Kidney epithelial cell (primary cell): ENCODE measurements around the gene PDE10A. TPM values are rescaled to one million over a fixed set of nuclear protein-coding genes. Genes with fewer than 3 reads are reported as not detected.

ENCODE experiments used
- DNase-seq: peaks from one replicate; pipeline ENCODE4 v3.0.0-alpha.2; 2010; ENCODE audit warnings: low read depth
- H3K27me3 ChIP-seq: 2 replicates; pipeline ENCODE4 v1.6.0; 2011; ENCODE audit warnings: low read length; ENCODE audit not compliant: control insufficient read depth, insufficient read depth
- H3K36me3 ChIP-seq: 2 replicates; pipeline ENCODE4 v1.5.1; 2011; ENCODE audit warnings: low read length; ENCODE audit not compliant: control insufficient read depth, insufficient read depth
- H3K4me3 ChIP-seq: 2 replicates; pipeline ENCODE4 v1.5.1; 2011; ENCODE audit warnings: low read depth, mild to moderate bottlenecking, control low read depth, low read length
- CTCF ChIP-seq: IDR thresholded peaks from 2 replicates; pipeline ENCODE4 v1.5.1; 2011; ENCODE audit warnings: mild to moderate bottlenecking, moderate library complexity, low read length, control low read depth, inconsistent platforms; ENCODE audit not compliant: insufficient read depth, poor library complexity, severe bottlenecking
- total RNA-seq: library from RNA; depleted of rRNA; stranded (reverse); fragments of >200 nt; gene quantifications from 2 replicates; pipeline ENCODE4 v1.2.3, GENCODE V29; 2015

Gene PDE10A
- total RNA-seq, 1 donor from 2014 or later = 13.0 TPM

- no peak for TF ChIP-seq CTCF
- Histone ChIP-seq H3K4me3 (no peak overlapping the region), H3K27me3 (no peaks in the 10 kb centered on the region), H3K36me3 (peaks cover 2% of the 10 kb centered on the region)
- DNase-seq = no peak
Measured at GRCh38 chr6:165389534-165389933, 273.5 kb downstream of the PDE10A start.

GRCh38 chr6:165383323-165383722 is 279.7 kb downstream of the PDE10A start:
- peaks cover 1% of the 10 kb centered on the region for H3K36me3 ChIP-seq
- H3K4me3 ChIP-seq = no peak overlapping the region
- DNase-seq = no peak
- no peaks in the 10 kb centered on the region for H3K27me3 ChIP-seq
- no peak for TF ChIP-seq CTCF

- H3K36me3 ChIP-seq = no peaks in the 10 kb centered on the region
- no peak overlapping the region for H3K4me3 ChIP-seq
- H3K27me3 ChIP-seq = no peaks in the 10 kb centered on the region
- no peak for DNase-seq
- TF ChIP-seq CTCF = no peak
Measured at GRCh38 chr6:165376100-165376499, 286.9 kb downstream of the PDE10A start.

- no peak overlapping the region for H3K4me3 ChIP-seq
- no peak for DNase-seq
- no peak for TF ChIP-seq CTCF
- H3K27me3 ChIP-seq = no peaks in the 10 kb centered on the region
- no peaks in the 10 kb centered on the region for H3K36me3 ChIP-seq
Measured at GRCh38 chr6:165365371-165365770, 297.7 kb downstream of the PDE10A start.

GRCh38 chr6:165345700-165346099 is 317.3 kb downstream of the PDE10A start:
- no peaks in the 10 kb centered on the region for H3K27me3 ChIP-seq
- no peaks in the 10 kb centered on the region for H3K36me3 ChIP-seq
- H3K4me3 ChIP-seq = no peak overlapping the region
- no peak for TF ChIP-seq CTCF
- no peak for DNase-seq

GRCh38 chr6:165340532-165340931 is 322.5 kb downstream of the PDE10A start:
- H3K27me3 ChIP-seq = no peaks in the 10 kb centered on the region
- DNase-seq = no peak
- H3K36me3 ChIP-seq = no peaks in the 10 kb centered on the region
- no peak overlapping the region for H3K4me3 ChIP-seq
- no peak for TF ChIP-seq CTCF
